CD4-positive, alpha-beta memory T cell (primary cell): Measurements from ENCODE around the gene ARTN. TPM values are rescaled to one million over a fixed set of nuclear protein-coding genes. Genes with fewer than 3 reads are reported as not detected.

Experiments used
- CTCF ChIA-PET: fragments of 350-600 bp; sonication (Branson Sonifier 250); formaldehyde crosslinking; loops from one replicate; lab custom pipeline; 2021; ENCODE audit warnings: inconsistent platforms; ENCODE audit not compliant: partially characterized antibody; lab: Charles Lee
- POLR2A ChIA-PET: fragments of 350-600 bp; sonication (Branson Sonifier 250); formaldehyde crosslinking; loops from one replicate; lab custom pipeline; 2021; ENCODE audit not compliant: partially characterized antibody; lab: Charles Lee
- DNase-seq, 5 donors: peaks; one replicate each; pipeline versions ENCODE4 v3.0.0 to v3.0.0-alpha.2; 2020 to 2022; ENCODE audit warnings: mixed read lengths in 1 of 5
- H3K27ac ChIP-seq: one replicate; pipeline ENCODE4 v1.7.0; 2013; ENCODE audit warnings: low read depth, low read length
- H3K27me3 ChIP-seq: 2 replicates; pipeline ENCODE4 v1.7.0; 2013; ENCODE audit warnings: mild to moderate bottlenecking, low read length, moderate library complexity; ENCODE audit not compliant: insufficient read depth
- H3K36me3 ChIP-seq: 2 replicates; pipeline ENCODE4 v1.7.0; 2013; ENCODE audit warnings: mild to moderate bottlenecking, low read length, moderate library complexity; ENCODE audit not compliant: insufficient read depth
- H3K4me1 ChIP-seq: 2 replicates; pipeline ENCODE4 v1.7.0; 2013; ENCODE audit warnings: mild to moderate bottlenecking, low read length, moderate library complexity; ENCODE audit not compliant: insufficient read depth
- H3K4me3 ChIP-seq, 2 donors: one replicate each; pipeline ENCODE4 v1.7.0; 2013; ENCODE audit warnings: low read length in 2 of 2, mild to moderate bottlenecking in 1 of 2
- H3K9me3 ChIP-seq, 2 donors: one replicate each; pipeline ENCODE4 v1.7.0; 2013; ENCODE audit warnings: low read length in 2 of 2, control low read depth in 1 of 2; ENCODE audit not compliant: control insufficient read depth in 1 of 2
- H3K27ac Mint-ChIP-seq, 7 donors: one replicate each; pipeline ENCODE4 v1.8.0; 2020 to 2021; ENCODE audit warnings: mixed read lengths in 7 of 7, mild to moderate bottlenecking in 6 of 7, inconsistent platforms in 3 of 7, moderate library complexity in 3 of 7
- H3K27me3 Mint-ChIP-seq, 2 donors: one replicate each; pipeline ENCODE4 v1.8.0; 2020 to 2021; ENCODE audit warnings: mixed read lengths in 2 of 2
- H3K36me3 Mint-ChIP-seq, 2 donors: one replicate each; pipeline ENCODE4 v1.8.0; 2020 to 2021; ENCODE audit warnings: mixed read lengths in 2 of 2, inconsistent platforms in 1 of 2, mild to moderate bottlenecking in 1 of 2
- H3K4me1 Mint-ChIP-seq, 4 donors: one replicate each; pipeline ENCODE4 v1.8.0; 2020 to 2021; ENCODE audit warnings: mixed read lengths in 4 of 4, mild to moderate bottlenecking in 1 of 4
- H3K4me3 Mint-ChIP-seq, 8 donors: one replicate each; pipeline ENCODE4 v1.8.0; 2020 to 2021; ENCODE audit warnings: mixed read lengths in 8 of 8, mild to moderate bottlenecking in 7 of 8, moderate library complexity in 6 of 8, inconsistent platforms in 3 of 8
- H3K9me3 Mint-ChIP-seq, 8 donors: one replicate each; pipeline ENCODE4 v1.8.0; 2020 to 2021; ENCODE audit warnings: mixed read lengths in 8 of 8, mild to moderate bottlenecking in 5 of 8, inconsistent platforms in 3 of 8, moderate library complexity in 1 of 8
- intact Hi-C: fragments of 100-400 bp; cut with micrococcal nuclease; formaldehyde crosslinking; loops from one replicate; pipeline ENCODE4 v1.15.1; 2023
- polyA plus RNA-seq, 2 donors: library from polyadenylated mRNA; unstranded; fragments of 300-500 nt; fragmentation: Illumina TruSeq; gene quantifications; one replicate each; pipeline ENCODE4 v1.2.3, GENCODE V29; 2021
- total RNA-seq, 2 experiments: library from RNA; stranded (reverse); gene quantifications; one replicate each; pipeline ENCODE4 v1.2.3, GENCODE V29; 2021

Gene ARTN
- total and polyA plus RNA-seq, 4 experiments from 2014 or later, result 0.41 TPM; not detected in 3

GRCh38 chr1:43970502-43970901, 36.9 kb downstream of the ARTN start:
- no peak for DNase-seq
- intact Hi-C loops, result no loop called here
- peak overlapping the region; percentile 89 to 99 for H3K4me3 ChIP-seq
- no peaks in the 10 kb centered on the region for H3K9me3 ChIP-seq
- H3K4me1 ChIP-seq, result peaks cover 24% of the 10 kb centered on the region
- POLR2A ChIA-PET, result interaction anchor here (0.6 to 5.7 kb wide), 8 partner anchors 18 to 1551 kb away, joined by 3 to 44 read pairs (median 4); partner anchors contain the start of genes CCDC24, IPO13, KDM4A and PRDX1
- H3K27me3 ChIP-seq, result no peaks in the 10 kb centered on the region
- H3K36me3 ChIP-seq, result peaks cover 6% of the 10 kb centered on the region
- H3K9me3 Mint-ChIP-seq, result peaks cover 0 to 2% (median 0%) of the 10 kb centered on the region in 8 donors
- H3K27ac Mint-ChIP-seq, result peak overlapping the region in 6 of 7 donors; percentile 77 to 93 (median 87)
- H3K36me3 Mint-ChIP-seq, result peaks cover 3 to 29% of the 10 kb centered on the region in 2 donors
- CTCF ChIA-PET, result interaction anchor here (0.9 to 1.3 kb wide), 2 partner anchors 25 to 36 kb away, joined by 3 to 5 read pairs; no protein-coding TSS in a partner anchor
- no peaks in the 10 kb centered on the region for H3K27me3 Mint-ChIP-seq
- H3K4me1 Mint-ChIP-seq, result peaks cover 23 to 43% (median 33%) of the 10 kb centered on the region in 4 donors
- peak overlapping the region; percentile 92 to 97 (median 94) for H3K4me3 Mint-ChIP-seq
- peak overlapping the region; percentile 57 for H3K27ac ChIP-seq

GRCh38 chr1:43970911-43971310, 37.3 kb downstream of the ARTN start:
- POLR2A ChIA-PET, result interaction anchor here (1.3 to 5.7 kb wide), 5 partner anchors 18 to 1551 kb away, joined by 3 to 44 read pairs (median 4); partner anchors contain the start of genes CCDC24, IPO13 and PRDX1
- Histone ChIP-seq H3K27ac (no peak overlapping the region), H3K4me1 (peaks cover 28% of the 10 kb centered on the region), H3K9me3 (no peaks in the 10 kb centered on the region), H3K4me3 (no peak overlapping the region), H3K27me3 (no peaks in the 10 kb centered on the region), H3K36me3 (peaks cover 6% of the 10 kb centered on the region)
- DNase-seq, result no peak
- Mint-ChIP-seq H3K27me3 (no peaks in the 10 kb centered on the region), H3K27ac (peak overlapping the region in 2 of 7 donors; percentile 27 to 88), H3K4me3 (peak overlapping the region; percentile 92 to 97 (median 94)), H3K9me3 (peaks cover 0 to 2% (median 0%) of the 10 kb centered on the region in 8 donors), H3K36me3 (peaks cover 3 to 33% of the 10 kb centered on the region in 2 donors), H3K4me1 (peaks cover 27 to 47% (median 37%) of the 10 kb centered on the region in 4 donors)
- CTCF ChIA-PET, result interaction anchor here (0.9 to 1.3 kb wide), 2 partner anchors 25 to 35 kb away, joined by 3 to 5 read pairs; no protein-coding TSS in a partner anchor
- intact Hi-C loops, result no loop called here

DNA sequence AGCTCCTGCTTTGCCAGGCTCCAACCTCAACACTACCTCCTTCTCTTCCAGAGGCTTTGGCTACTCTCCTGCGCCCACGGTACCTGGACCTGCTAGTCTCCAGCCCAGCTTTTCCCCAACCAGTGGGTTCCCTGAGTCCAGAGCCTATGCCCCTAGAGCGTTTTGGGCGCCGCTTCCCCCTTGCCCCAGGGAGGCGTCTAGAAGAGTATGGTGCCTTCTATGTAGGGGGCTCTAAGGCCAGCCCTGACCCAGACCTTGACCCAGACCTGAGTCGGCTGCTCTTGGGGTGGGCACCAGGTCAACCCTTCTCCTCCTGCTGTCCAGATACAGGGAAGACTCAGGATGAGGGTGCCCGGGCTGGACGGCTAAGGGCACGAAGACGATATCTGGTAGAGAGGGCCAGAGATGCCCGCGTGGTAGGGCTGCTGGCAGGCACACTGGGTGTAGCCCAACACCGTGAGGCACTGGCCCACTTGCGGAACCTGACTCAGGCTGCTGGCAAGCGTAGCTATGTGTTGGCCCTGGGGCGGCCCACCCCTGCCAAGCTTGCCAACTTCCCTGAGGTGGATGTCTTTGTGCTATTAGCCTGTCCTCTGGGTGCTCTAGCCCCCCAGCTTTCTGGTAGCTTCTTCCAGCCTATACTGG, 37.9 kb downstream of the ARTN start:
- Mint-ChIP-seq H3K4me3 (peak overlapping the region in 7 of 8 donors; percentile 92 to 97 (median 94)), H3K4me1 (peaks cover 30 to 52% (median 41%) of the 10 kb centered on the region in 4 donors), H3K36me3 (peaks cover 4 to 36% of the 10 kb centered on the region in 2 donors), H3K27ac (no peak overlapping the region), H3K9me3 (peaks cover 0 to 2% (median 0%) of the 10 kb centered on the region in 8 donors), H3K27me3 (no peaks in the 10 kb centered on the region)
- Histone ChIP-seq H3K9me3 (no peaks in the 10 kb centered on the region), H3K4me1 (peaks cover 34% of the 10 kb centered on the region), H3K27ac (no peak overlapping the region), H3K4me3 (no peak overlapping the region), H3K27me3 (no peaks in the 10 kb centered on the region), H3K36me3 (peaks cover 9% of the 10 kb centered on the region)
- intact Hi-C loops, result no loop called here
- ChIA-PET CTCF (interaction anchor here (1.3 kb wide), 1 partner anchor 26 kb away, joined by 5 read pairs; no protein-coding TSS in a partner anchor), POLR2A (interaction anchor here (1.4 to 5.7 kb wide), 2 partner anchors 17 to 24 kb away, joined by 3 to 44 read pairs; partner anchors contain the start of gene IPO13)
- DNase-seq, result no peak

- peaks cover 24 to 57% of the 10 kb centered on the region in 2 donors for H3K36me3 Mint-ChIP-seq
Observed at GRCh38 chr1:43973981-43974442, 40.4 kb downstream of the ARTN start.

GRCh38 chr1:43974443-43975248, 41.0 kb downstream of the ARTN start, which contains the start of gene ATP6V0B:
Gene ATP6V0B (plus strand): TSS chr1:43974960. CDS start chr1:43975041, 81 bp downstream.
- ChIA-PET CTCF (interaction anchor here (1.1 to 1.8 kb wide), 4 partner anchors 15 to 32 kb away, joined by 4 to 8 read pairs (median 6); no protein-coding TSS in a partner anchor), POLR2A (interaction anchor here (0.9 to 5.7 kb wide), 11 partner anchors 11 to 802 kb away, joined by 3 to 44 read pairs (median 5); partner anchors contain the start of genes CCDC24, CFAP57, EBNA1BP2 and IPO13)
- no peaks in the 10 kb centered on the region for H3K9me3 ChIP-seq
- H3K36me3 Mint-ChIP-seq, result peaks cover 24 to 53% of the 10 kb centered on the region in 2 donors
- peak within 1 kb of the TSS; percentile 83 for H3K27ac ChIP-seq
- H3K4me3 ChIP-seq, result peak within 1 kb of the TSS; percentile 90 to 96
- intact Hi-C loops, result loop anchor here (1.0 kb wide), 3 partner anchors 17 to 56 kb away; partner anchors contain the start of genes CCDC24 and IPO13
- H3K27me3 Mint-ChIP-seq, result no peaks in the 10 kb centered on the region
- peak within 1 kb of the TSS; percentile 91 to 98 (median 93) for H3K4me3 Mint-ChIP-seq
- H3K4me1 ChIP-seq, result peaks cover 52% of the 10 kb centered on the region
- H3K36me3 ChIP-seq, result peaks cover 29% of the 10 kb centered on the region
- no peaks in the 10 kb centered on the region for H3K27me3 ChIP-seq
- peak; percentile 86 to 93 (median 89) for DNase-seq
- peaks cover 0 to under 1% (median 0%) of the 10 kb centered on the region in 8 donors for H3K9me3 Mint-ChIP-seq
- peaks cover 42 to 73% (median 58%) of the 10 kb centered on the region in 4 donors for H3K4me1 Mint-ChIP-seq
- H3K27ac Mint-ChIP-seq, result peak within 1 kb of the TSS; percentile 95 to 98 (median 96)

More at GRCh38 chr1:43973981-43974442, 40.4 kb downstream of the ARTN start:
- Histone ChIP-seq H3K4me3 (peak overlapping the region; percentile 81 to 96), H3K9me3 (no peaks in the 10 kb centered on the region), H3K27ac (peak overlapping the region; percentile 83), H3K27me3 (no peaks in the 10 kb centered on the region), H3K36me3 (peaks cover 29% of the 10 kb centered on the region), H3K4me1 (peaks cover 56% of the 10 kb centered on the region)
- Mint-ChIP-seq H3K9me3 (peaks cover 0 to 2% (median 0%) of the 10 kb centered on the region in 8 donors), H3K27me3 (no peaks in the 10 kb centered on the region), H3K4me3 (peak overlapping the region; percentile 90 to 98 (median 92)), H3K4me1 (peaks cover 47 to 76% (median 63%) of the 10 kb centered on the region in 4 donors), H3K27ac (peak overlapping the region; percentile 95 to 98 (median 96))
- POLR2A ChIA-PET, result interaction anchor here (1.1 to 5.7 kb wide), 5 partner anchors 18 to 607 kb away, joined by 3 to 44 read pairs (median 6); partner anchors contain the start of genes CCDC24, IPO13, KDM4A and SLC6A9
- intact Hi-C loops, result loop anchor here (1.0 kb wide), 2 partner anchors 28 to 56 kb away; partner anchors contain the start of gene IPO13
- DNase-seq, result no peak
- CTCF ChIA-PET, result interaction anchor here (1.6 kb wide), 1 partner anchor 16 kb away, joined by 8 read pairs; no protein-coding TSS in a partner anchor
